Activated naive CD4-positive, alpha-beta T cell (primary cell): ENCODE measurements around the gene HYAL2.
A peak's percentile ranks its signal among the peaks of the same experiment; 100 is the strongest.

Experiments
- DNase-seq, 4 experiments: peaks; one replicate each; lab custom pipeline; 2025; lab: John Stamatoyannopoulos, UW

Gene HYAL2

DNA sequence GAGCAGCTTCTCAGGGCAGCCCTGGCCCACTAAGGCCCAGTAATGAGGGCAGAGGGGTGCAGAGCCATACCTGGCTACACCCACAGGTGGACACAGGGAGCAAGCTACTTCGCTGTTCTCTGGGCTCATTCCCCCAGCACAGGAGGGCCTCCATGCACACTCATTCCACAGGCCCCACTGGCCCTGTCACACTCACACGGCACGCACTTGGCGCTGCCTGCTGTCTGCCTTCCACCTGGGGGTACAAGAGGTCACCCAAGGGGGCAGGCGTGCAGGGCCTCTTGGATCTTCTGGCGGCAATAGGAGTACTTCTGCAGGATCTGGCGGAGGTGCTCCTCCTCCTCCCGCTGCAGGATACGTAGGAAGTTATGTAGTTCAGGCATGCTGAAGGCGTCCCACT, 7.8 kb upstream of the HYAL2 start:
- no peak for DNase-seq

DNA sequence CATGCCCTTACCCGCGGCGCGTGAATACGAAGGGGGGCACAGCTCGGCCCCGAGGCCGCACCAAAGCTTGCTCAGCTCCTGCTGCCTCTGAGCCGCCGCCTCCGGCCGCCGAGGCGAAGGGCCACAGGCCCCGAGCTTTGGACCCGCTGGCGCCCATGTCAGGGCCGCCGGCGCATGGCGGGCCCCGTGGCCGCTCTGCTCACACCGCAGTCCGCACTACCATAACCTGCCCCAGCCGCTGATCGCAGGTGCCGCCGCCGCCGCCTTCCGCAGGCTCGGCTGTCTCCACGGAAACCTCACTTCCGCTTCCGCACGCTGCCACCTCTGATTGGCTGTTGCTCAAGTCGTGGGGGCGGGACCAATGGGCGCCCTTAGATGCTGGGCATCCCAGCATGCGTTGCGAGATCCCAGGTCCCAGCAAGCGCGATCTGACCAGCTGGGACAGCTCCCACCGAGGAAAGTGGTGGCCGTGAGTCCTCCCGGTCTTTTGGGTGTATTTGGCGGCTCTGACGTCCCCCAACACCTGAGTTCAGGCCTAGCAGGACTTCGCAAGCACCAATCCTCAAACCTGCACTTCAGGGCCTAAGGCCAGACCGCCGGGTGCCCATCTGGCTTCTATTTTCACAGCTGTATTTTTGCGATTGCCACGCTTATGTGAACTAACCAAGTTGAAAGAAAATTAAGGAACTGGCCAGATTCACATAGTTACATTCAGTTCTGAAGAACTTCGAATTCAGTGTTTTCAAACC, 5.6 kb upstream of the HYAL2 start, which contains the start of gene TUSC2:
Gene TUSC2, minus strand, starts transcription at position 281 of the 749 bp plus-strand sequence. Its CDS starts 124 bp downstream, at position 157.
- DNase-seq = peak; percentile 74 to 92 (median 82)

DNA sequence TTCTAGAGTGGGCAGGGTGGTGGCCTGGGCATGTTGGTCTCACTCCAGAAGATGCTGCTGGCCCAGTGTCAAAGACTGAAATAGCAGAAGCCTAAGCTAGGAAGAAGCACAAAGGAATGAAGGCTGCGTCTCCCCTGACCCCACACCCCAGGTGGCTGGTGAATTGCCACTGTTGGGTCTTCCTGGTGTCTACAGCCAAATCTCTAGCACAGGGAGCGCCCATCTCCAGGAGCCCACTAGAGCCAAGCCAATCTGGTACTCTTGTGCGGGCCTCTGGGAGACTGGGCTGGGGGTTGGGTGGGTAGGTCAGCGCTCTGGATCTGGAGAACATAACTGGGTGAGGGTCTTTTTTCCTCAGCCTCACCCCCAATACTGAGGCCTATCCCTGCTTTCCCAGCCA, 4.6 kb upstream of the HYAL2 start:
- no peak for DNase-seq

DNA sequence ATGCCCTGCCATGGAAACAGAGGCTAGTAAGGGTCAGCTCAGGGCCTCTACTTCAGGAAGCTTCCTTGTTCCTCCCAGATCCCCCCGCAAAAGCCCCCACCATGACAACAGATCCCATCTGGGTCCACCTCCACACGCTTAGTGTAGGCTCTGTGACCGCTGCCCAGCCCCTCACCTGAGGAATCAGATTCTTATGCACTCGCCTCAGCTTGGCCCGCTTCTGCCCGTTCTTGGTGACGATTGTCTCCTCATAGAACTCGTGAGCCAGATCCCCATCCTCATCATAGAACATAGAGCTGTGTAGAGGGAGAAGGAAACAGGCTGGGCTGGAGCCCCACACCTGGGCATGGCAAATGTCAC, 3.6 kb upstream of the HYAL2 start:
- no peak for DNase-seq

DNA sequence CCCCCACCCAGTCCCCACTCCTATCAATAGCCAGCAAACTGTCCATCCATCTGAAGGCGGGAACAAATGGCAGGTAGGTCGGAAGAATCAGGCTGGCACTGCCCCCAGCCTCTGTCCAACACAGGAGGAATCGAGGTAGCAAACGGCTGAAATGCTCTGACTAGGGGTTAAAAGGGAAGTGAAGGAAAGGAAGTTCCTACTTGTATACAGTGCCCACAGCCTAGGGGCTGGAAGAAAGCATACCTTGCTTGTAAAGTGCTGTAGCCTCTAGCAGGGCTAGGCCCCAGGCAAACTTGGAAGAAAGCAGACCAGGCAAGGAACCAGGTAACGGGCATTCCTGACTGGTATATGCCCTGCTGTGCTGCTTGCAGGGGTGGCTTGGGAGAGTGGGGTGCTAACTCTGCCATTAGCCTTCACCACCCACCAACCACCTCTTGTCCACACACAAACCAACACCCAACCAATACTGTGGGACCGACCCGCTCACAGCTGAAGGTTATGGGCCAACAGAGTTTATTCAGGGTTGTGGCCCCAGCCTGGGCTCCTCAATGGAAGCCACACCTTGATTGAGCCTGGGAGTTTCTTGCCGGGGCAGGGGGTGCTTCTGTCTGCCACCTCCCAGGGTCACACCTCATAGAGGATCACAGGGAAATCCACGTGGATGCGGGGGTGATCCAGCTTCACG, 3.1 kb upstream of the HYAL2 start:
- DNase-seq = no peak

DNA sequence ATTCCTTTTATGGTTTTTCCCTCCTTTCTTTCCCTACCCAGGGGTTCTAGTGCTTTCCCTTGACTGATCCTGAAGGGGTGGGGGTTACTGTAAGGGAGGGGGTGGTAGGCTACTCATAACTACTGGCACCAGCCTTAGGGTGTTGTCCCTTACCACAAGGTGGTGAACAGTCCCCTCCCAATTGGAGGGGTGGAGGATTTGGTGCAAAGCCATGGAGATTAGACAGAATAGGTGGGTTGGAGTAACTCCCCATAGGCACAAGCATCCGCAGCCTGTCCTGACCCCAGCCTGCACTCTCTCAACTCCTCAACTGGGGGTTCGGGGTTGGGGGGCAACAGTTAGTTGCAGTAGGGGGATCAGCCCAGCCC, 2.6 kb upstream of the HYAL2 start:
- no peak for DNase-seq

DNA sequence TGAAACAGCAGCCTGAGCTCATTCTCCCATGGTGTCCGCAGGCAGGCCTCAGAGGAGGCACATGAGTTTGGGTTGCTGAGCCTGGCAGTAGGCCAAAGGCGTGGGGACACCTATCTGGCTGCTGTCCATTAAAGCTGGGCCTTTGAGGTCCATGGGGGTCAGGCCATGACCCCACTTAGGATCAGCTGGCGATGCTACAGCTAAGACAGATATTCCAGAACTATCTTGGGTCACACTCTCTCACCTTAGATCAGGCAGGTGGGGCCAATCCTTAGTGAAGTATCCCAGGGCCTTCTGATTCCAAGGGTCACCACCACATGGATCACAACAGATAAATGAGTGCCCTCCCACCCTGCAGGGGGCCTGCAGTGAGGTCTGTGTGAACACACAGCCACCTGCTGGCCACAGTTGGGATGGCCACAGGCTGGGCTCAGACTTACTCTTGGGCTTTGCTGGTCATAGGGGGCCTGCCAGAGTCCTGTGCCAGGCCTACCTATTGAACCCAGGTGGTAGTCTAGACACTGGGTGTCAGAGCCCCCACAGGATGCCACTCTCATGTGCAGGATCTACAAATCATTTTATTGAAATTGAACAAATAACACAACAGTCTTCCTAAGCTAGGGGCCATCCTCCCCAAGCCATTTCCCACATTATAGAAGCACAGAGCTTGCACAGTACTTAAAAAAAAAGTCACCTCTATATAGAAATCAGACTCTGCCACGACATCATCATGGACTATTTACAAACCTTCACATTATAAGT, 2.0 kb upstream of the HYAL2 start:
- peak in 2 of 4 experiments; percentile 30 to 56 for DNase-seq

DNA sequence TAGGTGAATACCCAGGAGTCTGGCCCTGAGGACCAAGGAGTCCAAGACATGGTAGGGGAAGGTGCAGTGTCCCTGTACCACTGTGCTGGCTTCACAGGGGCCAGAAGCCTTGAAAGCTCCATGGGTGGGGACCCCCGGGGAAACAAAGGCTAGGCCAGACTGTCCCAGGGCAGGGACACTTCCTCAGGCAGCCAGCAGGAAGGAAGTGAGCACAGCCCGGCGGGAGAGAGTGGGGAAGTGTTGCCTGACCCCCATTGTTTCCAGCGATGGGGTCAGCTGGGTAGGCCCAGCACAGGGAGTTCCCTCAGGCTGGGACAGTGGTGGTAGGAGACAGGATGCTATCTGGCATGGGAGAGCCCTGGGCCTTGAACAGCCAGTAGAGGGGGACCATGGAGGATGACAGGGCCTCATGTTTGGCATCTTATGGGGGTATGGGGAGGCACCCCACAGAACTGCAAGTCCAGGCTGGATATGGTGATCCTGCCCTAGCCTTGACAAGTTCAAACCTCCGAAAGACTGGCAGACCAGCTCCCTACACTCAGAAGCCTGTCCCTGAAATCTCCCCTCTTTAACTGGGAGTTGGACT, 1.2 kb upstream of the HYAL2 start:
- DNase-seq = no peak

DNA sequence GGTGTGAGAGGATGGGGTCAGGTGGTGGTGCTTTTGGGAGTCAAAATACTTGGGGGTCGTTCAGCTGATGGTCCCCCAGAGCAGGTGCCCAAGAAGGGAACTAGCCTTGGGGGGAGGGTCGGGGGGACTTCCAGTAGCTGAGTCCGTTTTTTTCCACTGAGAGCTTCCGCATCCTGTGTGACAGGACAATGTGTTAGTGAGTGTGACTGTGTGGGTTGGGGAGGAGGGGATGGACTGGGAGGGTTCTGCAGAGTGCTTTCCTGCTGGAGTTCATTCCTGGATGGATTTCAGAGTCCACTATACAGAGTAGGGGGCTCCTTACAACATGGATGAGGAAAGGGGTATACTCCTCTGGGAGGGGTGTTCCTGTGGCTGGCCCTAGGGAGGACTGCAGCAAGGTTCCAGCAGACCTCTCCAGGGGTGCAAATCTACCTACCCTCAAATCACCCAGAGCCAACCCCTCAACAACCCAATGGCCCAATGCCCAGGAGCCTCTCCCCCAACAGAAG, 601 bp upstream of the HYAL2 start:
- no peak for DNase-seq

DNA sequence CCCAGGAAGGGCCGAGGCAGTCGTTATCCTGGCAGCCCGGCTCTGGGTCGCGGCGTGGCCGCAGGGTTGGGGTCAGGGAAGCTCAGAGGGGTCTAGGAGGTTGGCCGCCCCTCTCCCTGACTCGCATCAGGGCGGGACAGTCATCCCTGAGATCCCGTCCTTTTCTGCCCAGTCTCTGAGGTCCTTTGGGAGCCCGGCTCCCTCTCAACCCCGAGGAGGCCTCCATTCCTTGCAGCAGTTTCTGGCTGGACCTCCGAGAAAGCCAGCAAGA, 495 bp downstream of the HYAL2 start:
- no peak for DNase-seq

DNA sequence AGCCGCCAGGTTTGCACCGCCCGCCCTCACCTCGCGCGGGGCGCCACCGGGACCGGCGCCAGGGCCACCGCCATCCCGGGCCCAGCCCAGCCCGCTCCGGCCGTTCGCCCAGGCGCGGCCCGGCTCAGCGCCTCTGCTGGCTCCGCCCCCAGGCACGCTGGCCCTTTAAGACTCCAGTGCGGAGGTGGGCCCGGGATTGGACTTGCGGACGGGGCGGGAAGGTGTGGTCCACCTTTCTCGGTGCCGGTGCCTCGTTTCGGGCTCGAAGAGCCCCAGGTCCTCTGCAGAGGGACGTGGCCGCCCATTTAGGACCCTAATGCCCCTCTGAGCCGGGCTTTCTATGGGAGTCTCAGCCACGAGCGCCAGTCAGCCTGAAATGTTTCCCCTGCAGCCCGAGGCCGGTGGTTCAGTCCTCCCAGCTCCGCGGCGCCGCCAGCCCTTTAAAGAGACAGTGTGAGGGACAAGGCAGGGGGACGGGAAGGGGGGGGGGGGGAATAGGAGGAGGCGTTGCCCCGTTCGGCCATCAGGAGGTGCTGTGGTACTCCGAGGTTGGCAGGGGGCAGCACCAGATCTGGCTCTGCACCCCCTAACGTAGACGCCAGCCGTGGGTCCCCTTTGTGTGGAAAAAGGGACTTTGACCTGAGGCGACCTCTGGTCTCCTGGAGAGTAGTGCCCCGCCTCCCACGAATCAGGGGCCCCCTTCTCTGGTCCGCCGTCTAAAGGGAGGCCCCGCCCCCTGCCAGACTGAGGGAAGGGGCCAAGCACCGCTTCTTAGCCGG, 1.0 kb downstream of the HYAL2 start:
- DNase-seq = peak; percentile 74 to 79 (median 78)

DNA sequence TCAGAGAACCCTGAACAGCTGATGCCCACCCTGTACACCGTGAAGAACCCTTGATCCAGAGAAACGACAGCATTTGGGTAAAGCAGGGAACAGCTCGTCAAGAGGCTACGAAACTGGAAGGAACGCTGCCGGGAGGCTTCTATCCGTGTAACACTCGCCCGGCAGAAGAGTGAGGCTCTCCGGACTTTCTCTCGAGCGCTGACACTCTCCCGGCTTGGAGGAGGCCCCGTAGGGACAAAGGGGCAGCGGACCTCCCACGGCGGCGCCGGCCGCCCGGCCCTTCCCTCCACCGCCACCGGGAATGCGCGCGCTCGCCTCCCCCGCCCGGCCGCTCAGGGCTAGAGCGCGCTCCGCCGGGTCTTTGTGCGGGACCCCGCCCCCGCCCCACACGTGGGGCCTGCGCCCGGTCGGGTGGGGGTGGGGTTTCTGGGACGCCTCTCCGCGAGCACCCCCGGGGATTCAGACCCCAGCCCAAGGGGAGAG, 1.7 kb downstream of the HYAL2 start:
- DNase-seq = peak; percentile 44 to 74 (median 52)

DNA sequence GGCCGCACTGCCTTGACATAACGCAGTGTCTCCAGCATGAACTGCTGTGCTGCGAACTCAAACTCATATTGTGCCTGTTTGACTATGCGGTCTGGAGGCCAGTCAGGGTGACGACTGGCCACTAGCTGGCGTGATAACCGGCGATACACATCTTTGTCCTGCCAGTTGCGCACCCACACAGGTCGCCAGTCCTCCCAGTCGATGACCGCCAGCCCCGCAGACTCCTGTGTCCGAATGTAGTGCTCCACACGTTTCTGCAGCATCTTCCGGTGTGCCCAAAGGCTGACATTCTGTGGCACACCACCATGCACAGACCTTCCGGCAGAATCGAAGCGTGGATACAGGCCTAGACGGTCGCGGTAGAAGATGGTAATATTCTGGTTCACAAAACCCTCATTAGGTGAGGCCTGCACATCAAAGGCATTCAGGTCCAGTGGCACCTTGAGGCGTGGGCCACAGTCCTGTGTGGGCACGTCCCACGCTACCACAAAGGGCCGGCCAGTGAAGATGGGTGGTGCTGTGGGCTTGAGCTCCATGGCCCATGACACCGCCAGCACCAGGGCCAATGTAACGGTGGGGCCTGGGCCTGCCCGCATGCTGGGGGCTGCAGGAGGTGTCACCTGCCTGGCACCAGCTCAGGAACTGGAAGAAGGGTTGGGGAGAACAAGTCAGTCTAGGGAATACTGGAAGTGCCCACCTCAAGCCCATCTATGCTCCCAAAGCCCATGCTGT, 2.5 kb downstream of the HYAL2 start:
- no peak for DNase-seq

DNA sequence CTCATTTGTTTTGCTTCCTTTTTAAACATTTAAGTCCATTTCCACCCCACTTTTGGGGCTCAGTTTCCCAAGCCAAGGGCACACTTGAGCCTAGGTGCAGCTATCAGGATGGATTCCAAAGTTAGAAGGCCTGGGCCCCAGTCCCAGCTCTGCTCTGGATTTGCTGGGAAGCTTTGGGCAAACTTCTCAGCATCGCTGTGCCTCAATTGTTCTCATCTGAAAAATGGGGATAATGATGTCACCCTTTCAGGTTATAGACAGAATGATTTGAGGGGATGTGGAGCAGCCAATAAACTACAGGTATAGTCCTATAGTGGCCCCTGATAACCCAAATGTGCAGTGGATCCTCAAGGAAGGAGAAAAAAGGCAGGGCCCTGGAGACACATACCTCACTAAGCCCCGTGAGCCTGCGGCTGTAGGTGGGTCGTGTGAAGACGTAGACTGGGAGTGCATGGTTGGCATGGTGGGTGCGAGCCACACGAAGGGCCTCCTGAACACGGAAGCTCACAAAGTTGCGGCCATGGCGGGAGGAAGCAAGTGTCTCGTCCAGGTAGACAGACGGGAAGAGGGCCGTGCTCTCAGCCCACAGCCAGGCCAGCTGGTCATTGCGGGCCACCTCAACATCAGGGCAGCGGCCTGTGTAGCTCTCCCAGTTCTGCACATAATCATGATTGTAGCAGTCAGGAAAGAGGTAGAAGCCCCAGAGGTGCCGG, 3.2 kb downstream of the HYAL2 start:
- no peak for DNase-seq

DNA sequence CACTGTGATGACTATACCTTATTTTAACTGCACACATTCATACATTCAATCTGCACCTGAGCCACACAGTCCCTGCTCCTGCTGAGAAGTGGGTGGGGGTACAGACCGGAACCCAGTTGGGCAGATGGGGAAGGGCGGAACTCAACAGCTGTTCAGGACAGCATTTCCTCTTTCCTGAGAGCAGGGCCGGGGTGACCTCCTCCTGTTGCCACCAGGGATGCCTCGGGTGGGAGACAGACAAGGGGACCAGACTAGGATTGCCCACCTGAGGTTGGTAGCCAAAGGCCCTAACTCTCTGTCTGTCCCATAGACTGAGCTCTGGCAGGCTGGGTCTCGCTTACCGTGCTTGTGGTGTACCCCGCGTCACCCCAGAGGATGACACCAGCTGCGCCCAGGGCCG, 3.9 kb downstream of the HYAL2 start:
- no peak for DNase-seq

DNA sequence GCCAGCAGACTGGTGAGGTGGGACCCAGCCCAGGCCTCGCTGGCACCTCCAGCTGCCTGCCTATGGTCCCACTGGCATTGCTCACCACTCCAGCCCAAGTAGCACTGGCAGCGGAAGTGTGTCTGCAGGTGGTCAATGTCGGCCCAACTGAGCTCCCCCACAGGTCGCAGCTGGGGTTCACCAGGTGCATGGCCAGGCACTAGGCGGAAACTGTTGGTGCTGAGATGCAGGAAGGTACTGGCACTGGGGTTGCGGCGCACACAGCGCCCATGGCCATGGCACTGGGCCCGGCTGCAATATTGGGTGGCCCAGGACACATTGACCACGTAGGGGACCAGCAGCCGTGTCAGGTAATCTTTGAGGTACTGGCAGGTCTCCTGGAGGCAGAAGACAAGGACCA, 4.4 kb downstream of the HYAL2 start:
- no peak for DNase-seq

DNA sequence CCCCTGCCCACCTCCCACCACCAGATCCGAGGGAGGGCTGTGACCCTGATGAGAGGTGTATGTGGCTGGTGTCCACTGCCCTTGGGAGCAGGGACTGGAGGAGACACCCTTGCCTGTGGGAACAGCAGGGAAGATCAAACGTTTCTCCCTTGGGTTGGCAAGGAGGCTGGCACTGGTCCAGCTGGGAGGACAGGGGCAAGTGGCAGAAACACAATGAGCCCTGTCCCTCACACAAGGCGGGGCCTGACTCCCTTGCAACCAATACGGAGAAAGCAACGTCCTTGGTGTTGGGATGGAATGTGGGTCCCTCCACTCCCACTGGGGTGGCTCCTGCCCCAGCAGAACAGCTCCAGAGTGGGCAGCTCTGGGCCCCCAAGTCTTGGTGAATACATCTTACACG, 5.2 kb downstream of the HYAL2 start:
- DNase-seq = no peak

DNA sequence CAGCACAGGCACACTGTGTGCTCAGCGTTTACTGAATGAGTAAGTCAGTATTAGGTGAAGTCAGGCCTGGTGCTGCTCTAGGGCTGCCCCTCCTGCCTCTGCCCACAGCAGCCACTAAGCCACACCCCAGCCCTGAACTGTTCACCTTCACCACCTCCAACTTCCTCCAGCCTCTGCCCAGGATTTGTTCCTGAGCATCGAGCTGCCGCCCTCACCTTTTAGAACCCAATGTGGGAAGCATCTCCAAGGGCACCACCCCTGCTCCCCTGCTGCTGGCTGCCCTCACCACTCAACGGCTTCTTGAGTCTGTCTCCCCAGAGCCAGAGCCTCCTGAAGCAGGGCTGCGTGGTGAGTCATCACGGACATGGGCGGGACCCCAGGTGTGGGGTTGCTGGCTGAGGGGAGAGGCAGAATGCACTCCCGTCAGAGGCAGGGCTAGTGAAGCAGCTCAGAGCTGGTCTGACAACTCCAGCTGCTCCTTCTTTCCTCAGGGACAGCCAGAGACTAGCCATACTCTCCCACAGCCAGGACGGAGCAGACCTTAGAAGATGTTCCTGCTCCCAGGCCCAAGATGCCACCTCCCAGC, 5.8 kb downstream of the HYAL2 start:
- peak in 1 of 4 experiments; percentile 14 for DNase-seq

DNA sequence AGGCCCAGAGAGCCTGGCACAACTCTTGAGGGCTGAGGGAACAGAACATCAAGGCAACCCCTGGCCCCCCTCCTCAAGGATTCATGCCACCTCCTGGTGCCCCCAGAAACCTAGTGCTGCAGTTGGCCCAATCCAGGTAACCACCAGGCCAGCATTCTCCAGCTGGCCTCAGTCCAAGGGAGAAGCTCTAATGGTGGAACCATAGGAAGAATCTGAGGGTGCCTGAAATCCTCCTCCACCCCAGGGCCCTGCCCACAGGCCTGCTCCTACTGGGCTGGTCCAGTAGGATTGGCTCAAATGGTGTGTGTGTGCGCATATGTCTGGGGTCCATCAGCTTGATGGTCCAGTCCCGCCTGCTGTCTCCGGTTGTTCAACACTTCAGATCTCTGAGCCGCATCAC, 7.7 kb downstream of the HYAL2 start:
- DNase-seq = no peak

DNA sequence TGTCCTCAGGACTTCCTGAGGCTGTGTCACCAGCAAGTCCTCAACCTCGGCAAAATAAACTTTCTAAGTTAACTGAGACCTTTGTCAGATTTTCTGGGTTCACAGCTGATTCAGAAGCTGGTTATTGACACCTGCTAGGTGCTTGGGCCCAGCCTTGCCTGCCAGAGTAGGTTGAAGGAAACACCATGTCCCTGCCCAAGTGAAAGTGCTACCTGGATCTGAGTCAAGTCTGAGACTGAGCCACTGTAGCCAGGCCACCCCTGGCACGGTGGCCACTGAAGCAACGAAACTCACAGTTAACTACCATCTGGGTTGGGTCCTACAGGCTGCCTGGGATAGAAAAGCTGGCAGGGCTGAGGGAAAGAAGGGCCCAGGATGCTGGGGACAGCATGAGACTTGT, 8.2 kb downstream of the HYAL2 start:
- DNase-seq = no peak
